Erythroblast (primary cell): ENCODE measurements around the gene ZG16.

Experiments
- GATA1 ChIP-seq: IDR thresholded peaks from 2 replicates; pipeline ENCODE4 v1.6.1; 2011; ENCODE audit warnings: low read depth, mild to moderate bottlenecking, control low read depth, low read length, moderate library complexity
- POLR2A ChIP-seq: IDR thresholded peaks from 2 replicates; pipeline ENCODE4 v1.6.1; 2011; ENCODE audit warnings: mild to moderate bottlenecking, low read length

DNA sequence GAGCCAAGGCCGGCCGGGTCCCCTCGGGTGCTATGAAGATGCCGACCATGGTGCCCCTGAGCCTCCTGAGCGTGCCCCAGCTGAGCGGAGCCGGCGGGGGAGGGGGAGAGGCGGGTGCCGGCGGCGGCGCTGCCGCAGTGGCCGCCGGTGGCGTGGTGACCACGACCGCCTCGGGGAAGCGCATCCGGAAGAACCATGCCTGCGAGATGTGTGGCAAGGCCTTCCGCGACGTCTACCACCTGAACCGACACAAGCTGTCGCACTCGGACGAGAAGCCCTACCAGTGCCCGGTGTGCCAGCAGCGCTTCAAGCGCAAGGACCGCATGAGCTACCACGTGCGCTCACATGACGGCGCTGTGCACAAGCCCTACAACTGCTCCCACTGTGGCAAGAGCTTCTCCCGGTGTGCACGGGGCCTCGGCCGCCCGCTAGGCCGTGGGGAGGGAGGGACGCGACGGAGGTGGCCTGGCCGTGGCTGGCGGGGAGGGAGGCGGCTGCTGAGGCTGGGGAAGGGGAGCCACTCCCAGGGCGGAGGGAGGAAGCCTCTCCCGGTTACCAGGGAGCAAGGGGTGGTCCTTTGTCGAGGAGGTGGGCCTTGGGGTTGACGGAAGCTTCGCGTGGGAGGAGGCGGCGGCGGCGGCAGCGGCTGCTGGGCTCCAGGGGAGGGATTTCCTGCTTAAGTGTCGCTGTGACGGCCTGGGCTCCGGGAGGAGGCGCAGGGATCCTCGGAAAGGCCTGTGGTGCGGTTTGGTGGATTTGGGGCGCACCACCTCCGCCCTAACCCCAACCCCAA lies 29.6 kb downstream of the ZG16 start:
- peak; percentile 93 for TF ChIP-seq POLR2A
- TF ChIP-seq GATA1 = no peak
